ENCODE data around the gene KCNJ8.

DNA sequence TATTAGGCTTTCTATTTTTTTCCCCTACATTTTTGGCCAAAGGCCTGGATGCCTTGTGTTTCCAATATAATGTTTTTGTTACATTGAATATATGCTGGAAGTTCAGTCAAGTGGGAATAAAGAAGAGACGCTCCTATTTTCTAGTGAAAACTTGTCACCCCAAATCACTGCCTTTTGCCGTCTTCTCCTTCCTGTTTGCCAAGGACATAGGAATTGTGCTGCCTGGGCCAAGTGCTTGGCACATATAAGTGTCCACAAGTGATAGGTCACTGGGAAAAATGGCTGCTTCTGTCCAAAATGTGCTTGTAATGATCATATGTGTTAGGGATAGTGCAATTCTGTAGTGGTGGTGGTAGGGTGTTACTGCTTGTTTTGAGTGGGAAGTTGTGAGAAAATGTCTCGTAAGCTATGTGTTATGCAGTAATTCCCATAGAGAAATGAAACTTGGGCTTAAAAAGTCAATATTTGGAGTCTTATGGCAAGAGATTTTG is 11.6 kb upstream of the KCNJ8 start:
- TF ChIP-seq, protein P1, sequence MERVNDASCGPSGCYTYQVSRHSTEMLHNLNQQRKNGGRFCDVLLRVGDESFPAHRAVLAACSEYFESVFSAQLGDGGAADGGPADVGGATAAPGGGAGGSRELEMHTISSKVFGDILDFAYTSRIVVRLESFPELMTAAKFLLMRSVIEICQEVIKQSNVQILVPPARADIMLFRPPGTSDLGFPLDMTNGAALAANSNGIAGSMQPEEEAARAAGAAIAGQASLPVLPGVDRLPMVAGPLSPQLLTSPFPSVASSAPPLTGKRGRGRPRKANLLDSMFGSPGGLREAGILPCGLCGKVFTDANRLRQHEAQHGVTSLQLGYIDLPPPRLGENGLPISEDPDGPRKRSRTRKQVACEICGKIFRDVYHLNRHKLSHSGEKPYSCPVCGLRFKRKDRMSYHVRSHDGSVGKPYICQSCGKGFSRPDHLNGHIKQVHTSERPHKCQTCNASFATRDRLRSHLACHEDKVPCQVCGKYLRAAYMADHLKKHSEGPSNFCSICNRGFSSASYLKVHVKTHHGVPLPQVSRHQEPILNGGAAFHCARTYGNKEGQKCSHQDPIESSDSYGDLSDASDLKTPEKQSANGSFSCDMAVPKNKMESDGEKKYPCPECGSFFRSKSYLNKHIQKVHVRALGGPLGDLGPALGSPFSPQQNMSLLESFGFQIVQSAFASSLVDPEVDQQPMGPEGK (CRISPR knock-in tag; IDR thresholded peaks at IDR 0.05; ENCODE audit: borderline replicate concordance), result no peak
- no peak for TF ChIP-seq ZC3H10 (CRISPR knock-in tag; IDR thresholded peaks at IDR 0.05)
- TF ChIP-seq, protein P2, sequence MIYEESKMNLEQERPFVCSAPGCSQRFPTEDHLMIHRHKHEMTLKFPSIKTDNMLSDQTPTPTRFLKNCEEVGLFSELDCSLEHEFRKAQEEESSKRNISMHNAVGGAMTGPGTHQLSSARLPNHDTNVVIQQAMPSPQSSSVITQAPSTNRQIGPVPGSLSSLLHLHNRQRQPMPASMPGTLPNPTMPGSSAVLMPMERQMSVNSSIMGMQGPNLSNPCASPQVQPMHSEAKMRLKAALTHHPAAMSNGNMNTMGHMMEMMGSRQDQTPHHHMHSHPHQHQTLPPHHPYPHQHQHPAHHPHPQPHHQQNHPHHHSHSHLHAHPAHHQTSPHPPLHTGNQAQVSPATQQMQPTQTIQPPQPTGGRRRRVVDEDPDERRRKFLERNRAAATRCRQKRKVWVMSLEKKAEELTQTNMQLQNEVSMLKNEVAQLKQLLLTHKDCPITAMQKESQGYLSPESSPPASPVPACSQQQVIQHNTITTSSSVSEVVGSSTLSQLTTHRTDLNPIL (CRISPR knock-in tag; IDR thresholded peaks at IDR 0.05; ENCODE audit: low read depth), result no peak
- TF ChIP-seq SNAI2 (CRISPR knock-in tag; IDR thresholded peaks at IDR 0.05), result no peak
- no peak for TF ChIP-seq ZNF8 (CRISPR knock-in tag; IDR thresholded peaks at IDR 0.05)
- TF ChIP-seq ZFP3 (CRISPR knock-in tag; IDR thresholded peaks at IDR 0.05), result no peak
- TF ChIP-seq OSR1 (CRISPR knock-in tag; IDR thresholded peaks at IDR 0.05), result no peak
- no peak for TF ChIP-seq TOX (CRISPR knock-in tag; IDR thresholded peaks at IDR 0.05; ENCODE audit: borderline replicate concordance)
- TF ChIP-seq RARB (CRISPR knock-in tag; IDR thresholded peaks at IDR 0.05), result no peak
- TF ChIP-seq ISL1 (CRISPR knock-in tag; IDR thresholded peaks at IDR 0.05), result no peak

All from SK-N-SH treated with all-trans-retinoic acid at 6 μM for 48 hours (cell line).